Measurements from ENCODE around the gene CDS1. TPM values are rescaled to one million over a fixed set of nuclear protein-coding genes. Genes with fewer than 3 reads are reported as not detected.
"Not testable (repeated sequence)": the region's sequence is repeated elsewhere in the genome, so short reads cannot be mapped to it uniquely, and the experiment has no call there.

Gene CDS1
- 59.6 TPM for polyA plus RNA-seq
- long read RNA-seq, donor 1, full-length matches to known transcripts = 10 of 10 reads
- long read RNA-seq, donor 1, partial matches to known transcripts = 0 of 10 reads
- long read RNA-seq, donor 1, other reads (novel, unspliced or antisense) = 0 of 10 reads
- long read RNA-seq, donor 2, full-length matches to known transcripts = 25 of 25 reads
- long read RNA-seq, donor 2, partial matches to known transcripts = 0 of 25 reads
- long read RNA-seq, donor 2, other reads (novel, unspliced or antisense) = 0 of 25 reads
- long read RNA-seq, donor 3, full-length matches to known transcripts = 37 of 66 reads
- long read RNA-seq, donor 3, partial matches to known transcripts = 24 of 66 reads
- long read RNA-seq, donor 3, other reads (novel, unspliced or antisense) = 5 of 66 reads
- long read RNA-seq, donor 4, full-length matches to known transcripts = 4 of 4 reads
- long read RNA-seq, donor 4, partial matches to known transcripts = 0 of 4 reads
- long read RNA-seq, donor 4, other reads (novel, unspliced or antisense) = 0 of 4 reads
- long read RNA-seq, donor 5, full-length matches to known transcripts = 4 of 10 reads
- long read RNA-seq, donor 5, partial matches to known transcripts = 6 of 10 reads
- long read RNA-seq, donor 5, other reads (novel, unspliced or antisense) = 0 of 10 reads
- long read RNA-seq, donor 6, full-length matches to known transcripts = 20 of 26 reads
- long read RNA-seq, donor 6, partial matches to known transcripts = 6 of 26 reads
- long read RNA-seq, donor 6, other reads (novel, unspliced or antisense) = 0 of 26 reads
- long read RNA-seq, donor 7, full-length matches to known transcripts = 7 of 7 reads
- long read RNA-seq, donor 7, partial matches to known transcripts = 0 of 7 reads
- long read RNA-seq, donor 7, other reads (novel, unspliced or antisense) = 0 of 7 reads
- long read RNA-seq, donor 8, full-length matches to known transcripts = 12 of 25 reads
- long read RNA-seq, donor 8, partial matches to known transcripts = 13 of 25 reads
- long read RNA-seq, donor 8, other reads (novel, unspliced or antisense) = 0 of 25 reads
- long read RNA-seq, donor 9, full-length matches to known transcripts = 15 of 34 reads
- long read RNA-seq, donor 9, partial matches to known transcripts = 19 of 34 reads
- long read RNA-seq, donor 9, other reads (novel, unspliced or antisense) = 0 of 34 reads
- long read RNA-seq, donor 10, full-length matches to known transcripts = 22 of 22 reads
- long read RNA-seq, donor 10, partial matches to known transcripts = 0 of 22 reads
- long read RNA-seq, donor 10, other reads (novel, unspliced or antisense) = 0 of 22 reads
- long read RNA-seq, donor 11, full-length matches to known transcripts = 8 of 19 reads
- long read RNA-seq, donor 11, partial matches to known transcripts = 11 of 19 reads
- long read RNA-seq, donor 11, other reads (novel, unspliced or antisense) = 0 of 19 reads

- H3K9me3 ChIP-seq (ENCODE audit: control insufficient read depth, low read depth, low read length) = no peaks in the 10 kb centered on the region
- no CpG with 5 or more reads among the region's 88 CpGs for WGBS (ENCODE audit: insufficient coverage, low lambda C conversion rate)
Measured at GRCh38 chr4:84582988-84583875, at the start of gene CDS1. TSS of gene CDS1 (plus strand) at chr4:84583127. CDS start at chr4:84583402, 275 bp downstream.

DNA sequence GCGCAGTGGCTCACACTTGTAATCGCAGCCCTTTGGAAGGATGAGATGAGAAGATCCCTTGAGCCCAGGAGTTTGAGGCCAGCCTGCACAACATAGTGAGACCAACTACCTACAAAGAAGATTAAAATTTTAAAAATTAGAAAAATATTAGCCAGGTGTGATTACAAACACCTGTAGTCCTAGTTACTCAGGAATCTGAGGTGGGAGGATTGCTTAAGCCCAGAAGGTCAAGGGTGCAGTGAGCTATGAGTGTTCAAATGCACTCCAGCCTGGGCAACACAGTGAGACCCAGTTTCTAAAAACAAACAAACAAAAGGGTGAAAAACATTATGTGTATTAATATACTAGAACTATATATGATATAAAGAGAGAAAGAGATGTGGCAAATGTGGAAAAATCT, 47.0 kb upstream of the CDS1 start:
- no peaks in the 10 kb centered on the region for H3K27me3 ChIP-seq (ENCODE audit: control insufficient read depth, insufficient read depth, low read length)
- H3K27ac ChIP-seq (ENCODE audit: low read length) = no peak overlapping the region
- no peak overlapping the region for H3K4me3 ChIP-seq (ENCODE audit: low read length)
- no peak for DNase-seq
- no peaks in the 10 kb centered on the region for H3K9me3 ChIP-seq (ENCODE audit: control insufficient read depth, low read depth, low read length)
- H3K4me1 ChIP-seq (ENCODE audit: control insufficient read depth, insufficient read depth, low read length) = no peaks in the 10 kb centered on the region
- H3K36me3 ChIP-seq (ENCODE audit: control insufficient read depth, insufficient read depth, low read length) = no peaks in the 10 kb centered on the region
- WGBS (ENCODE audit: insufficient coverage, low lambda C conversion rate) = no CpG with 5 or more reads among the region's 2 CpGs

More at GRCh38 chr4:84582988-84583875, at the start of gene CDS1:
- DNase-seq = peak; percentile 42 to 82
- peak within 1 kb of the TSS; percentile 92 for H3K27ac ChIP-seq (ENCODE audit: low read length)
- H3K36me3 ChIP-seq (ENCODE audit: control insufficient read depth, insufficient read depth, low read length) = peaks cover 1% of the 10 kb centered on the region
- H3K4me3 ChIP-seq (ENCODE audit: low read length) = peak within 1 kb of the TSS; percentile 79
- peaks cover 15% of the 10 kb centered on the region for H3K4me1 ChIP-seq (ENCODE audit: control insufficient read depth, insufficient read depth, low read length)
- H3K27me3 ChIP-seq (ENCODE audit: control insufficient read depth, insufficient read depth, low read length) = peaks cover 5% of the 10 kb centered on the region

- H3K4me1 ChIP-seq (ENCODE audit: control insufficient read depth, insufficient read depth, low read length) = no peaks in the 10 kb centered on the region
- no peaks in the 10 kb centered on the region for H3K27me3 ChIP-seq (ENCODE audit: control insufficient read depth, insufficient read depth, low read length)
- DNase-seq = no peak
- no peak overlapping the region for H3K27ac ChIP-seq (ENCODE audit: low read length)
- WGBS (ENCODE audit: insufficient coverage, low lambda C conversion rate) = no CpG with 5 or more reads among the region's 5 CpGs
- no peak overlapping the region for H3K4me3 ChIP-seq (ENCODE audit: low read length)
- H3K36me3 ChIP-seq (ENCODE audit: control insufficient read depth, insufficient read depth, low read length) = no peaks in the 10 kb centered on the region
- H3K9me3 ChIP-seq (ENCODE audit: control insufficient read depth, low read depth, low read length) = no peaks in the 10 kb centered on the region
Measured at GRCh38 chr4:84545093-84545492, 37.8 kb upstream of the CDS1 start.

DNA sequence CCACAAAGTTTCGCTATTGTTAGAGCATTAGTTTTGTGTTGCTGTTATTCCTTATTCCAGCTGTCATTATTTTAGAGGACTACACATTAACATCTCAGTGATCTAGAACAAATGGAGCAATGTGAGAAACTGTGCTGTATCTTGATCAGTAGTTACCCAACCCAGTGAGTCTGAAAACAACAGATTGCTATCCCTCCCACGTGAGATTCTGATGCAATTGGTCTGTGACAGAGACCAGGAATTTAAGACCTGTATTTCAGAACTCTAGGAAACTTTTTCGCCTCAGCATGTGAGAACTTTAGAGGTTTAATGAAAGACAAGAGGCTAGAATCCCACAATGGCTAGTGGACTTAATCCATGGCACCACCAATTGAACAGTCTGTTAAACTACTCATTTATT, 35.7 kb upstream of the CDS1 start:
- Histone ChIP-seq H3K27me3 (ENCODE audit: control insufficient read depth, insufficient read depth, low read length) (no peaks in the 10 kb centered on the region), H3K36me3 (ENCODE audit: control insufficient read depth, insufficient read depth, low read length) (no peaks in the 10 kb centered on the region), H3K9me3 (ENCODE audit: control insufficient read depth, low read depth, low read length) (no peaks in the 10 kb centered on the region), H3K27ac (ENCODE audit: low read length) (no peak overlapping the region), H3K4me1 (ENCODE audit: control insufficient read depth, insufficient read depth, low read length) (no peaks in the 10 kb centered on the region), H3K4me3 (ENCODE audit: low read length) (no peak overlapping the region)
- WGBS (ENCODE audit: insufficient coverage, low lambda C conversion rate) = no CpG with 5 or more reads among the region's 3 CpGs
- no peak for DNase-seq

GRCh38 chr4:84549191-84549590, 33.7 kb upstream of the CDS1 start:
- not testable (repeated sequence) for H3K4me1 ChIP-seq (ENCODE audit: control insufficient read depth, insufficient read depth, low read length); H3K9me3 ChIP-seq (ENCODE audit: control insufficient read depth, low read depth, low read length); H3K36me3 ChIP-seq (ENCODE audit: control insufficient read depth, insufficient read depth, low read length); H3K27me3 ChIP-seq (ENCODE audit: control insufficient read depth, insufficient read depth, low read length); H3K4me3 ChIP-seq (ENCODE audit: low read length); DNase-seq; H3K27ac ChIP-seq (ENCODE audit: low read length)
- no CpG with 5 or more reads among the region's 6 CpGs for WGBS (ENCODE audit: insufficient coverage, low lambda C conversion rate)

DNA sequence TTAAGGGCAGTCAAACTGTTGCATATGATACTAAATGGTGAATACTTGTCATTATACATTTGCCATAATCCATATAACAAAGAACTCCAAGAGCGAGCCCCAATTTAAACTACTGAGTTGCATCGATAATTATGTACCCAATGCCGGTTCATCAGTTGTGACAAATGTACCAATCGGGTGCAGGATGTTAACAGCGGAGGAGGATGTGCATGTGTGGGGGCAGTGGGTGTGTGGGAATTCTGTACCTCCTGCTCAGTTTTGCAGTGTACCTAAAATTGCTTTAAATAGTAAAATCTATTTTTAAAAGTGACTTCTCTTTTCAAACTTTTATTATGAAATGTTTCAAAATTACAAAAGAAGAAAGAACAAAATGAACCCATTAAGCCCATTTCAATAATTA, 20.8 kb upstream of the CDS1 start:
- DNase-seq = no peak
- H3K27ac ChIP-seq (ENCODE audit: low read length) = no peak overlapping the region
- no peaks in the 10 kb centered on the region for H3K4me1 ChIP-seq (ENCODE audit: control insufficient read depth, insufficient read depth, low read length)
- no peak overlapping the region for H3K4me3 ChIP-seq (ENCODE audit: low read length)
- WGBS (ENCODE audit: insufficient coverage, low lambda C conversion rate) = no CpG with 5 or more reads among the region's 5 CpGs
- H3K9me3 ChIP-seq (ENCODE audit: control insufficient read depth, low read depth, low read length) = no peaks in the 10 kb centered on the region
- H3K27me3 ChIP-seq (ENCODE audit: control insufficient read depth, insufficient read depth, low read length) = no peaks in the 10 kb centered on the region
- no peaks in the 10 kb centered on the region for H3K36me3 ChIP-seq (ENCODE audit: control insufficient read depth, insufficient read depth, low read length)

- H3K4me3 ChIP-seq (ENCODE audit: low read length) = no peak overlapping the region
- H3K36me3 ChIP-seq (ENCODE audit: control insufficient read depth, insufficient read depth, low read length) = no peaks in the 10 kb centered on the region
- H3K4me1 ChIP-seq (ENCODE audit: control insufficient read depth, insufficient read depth, low read length) = no peaks in the 10 kb centered on the region
- H3K27ac ChIP-seq (ENCODE audit: low read length) = no peak overlapping the region
- no peaks in the 10 kb centered on the region for H3K9me3 ChIP-seq (ENCODE audit: control insufficient read depth, low read depth, low read length)
- H3K27me3 ChIP-seq (ENCODE audit: control insufficient read depth, insufficient read depth, low read length) = no peaks in the 10 kb centered on the region
- WGBS (ENCODE audit: insufficient coverage, low lambda C conversion rate) = no CpG with 5 or more reads among the region's 4 CpGs
- no peak for DNase-seq
Measured at GRCh38 chr4:84563002-84563401, 19.9 kb upstream of the CDS1 start.

DNA sequence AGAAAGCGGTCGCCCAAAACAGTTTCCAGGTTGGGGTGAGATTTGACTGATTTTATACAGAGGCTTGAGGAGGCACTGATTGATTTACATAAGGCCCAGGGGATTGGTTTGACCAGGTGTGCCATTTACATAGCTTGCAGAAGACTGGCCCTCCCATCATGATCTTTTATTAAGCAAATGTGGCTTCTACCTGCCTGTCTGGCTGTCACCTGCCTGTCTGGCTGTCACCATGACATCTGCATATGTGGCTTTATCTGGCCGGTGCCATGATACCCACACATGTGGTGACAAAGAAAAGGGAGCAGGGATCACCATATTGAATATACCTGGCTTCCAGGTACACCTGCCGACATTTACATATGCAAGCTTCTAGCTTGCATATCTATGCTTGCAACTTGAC, 17.0 kb upstream of the CDS1 start:
- no peak overlapping the region for H3K4me3 ChIP-seq (ENCODE audit: low read length)
- no peaks in the 10 kb centered on the region for H3K9me3 ChIP-seq (ENCODE audit: control insufficient read depth, low read depth, low read length)
- no peak for DNase-seq
- H3K27me3 ChIP-seq (ENCODE audit: control insufficient read depth, insufficient read depth, low read length) = no peaks in the 10 kb centered on the region
- 100% methylated on average over 2 of the region's 4 CpGs for WGBS (ENCODE audit: insufficient coverage, low lambda C conversion rate)
- H3K27ac ChIP-seq (ENCODE audit: low read length) = no peak overlapping the region
- no peaks in the 10 kb centered on the region for H3K36me3 ChIP-seq (ENCODE audit: control insufficient read depth, insufficient read depth, low read length)
- no peaks in the 10 kb centered on the region for H3K4me1 ChIP-seq (ENCODE audit: control insufficient read depth, insufficient read depth, low read length)

GRCh38 chr4:84568496-84568895, 14.4 kb upstream of the CDS1 start:
- Histone ChIP-seq H3K4me1 (ENCODE audit: control insufficient read depth, insufficient read depth, low read length) (no peaks in the 10 kb centered on the region), H3K27ac (ENCODE audit: low read length) (no peak overlapping the region), H3K9me3 (ENCODE audit: control insufficient read depth, low read depth, low read length) (no peaks in the 10 kb centered on the region), H3K4me3 (ENCODE audit: low read length) (no peak overlapping the region), H3K27me3 (ENCODE audit: control insufficient read depth, insufficient read depth, low read length) (no peaks in the 10 kb centered on the region), H3K36me3 (ENCODE audit: control insufficient read depth, insufficient read depth, low read length) (no peaks in the 10 kb centered on the region)
- DNase-seq = no peak
- WGBS (ENCODE audit: insufficient coverage, low lambda C conversion rate) = 38% methylated on average over 1 of the region's 3 CpGs

Data from large intestine (tissue), 12 donors.